Middle frontal gyrus (tissue), 1 donor: ENCODE results near the gene FAM83C.
A peak's percentile ranks its signal among the peaks of the same experiment; 100 is the strongest.

ENCODE experiments used
- DNase-seq: peaks from one replicate; pipeline ENCODE4 v3.0.0-alpha.2; 2015; ENCODE audit warnings: low spot score; ENCODE audit errors: extremely low spot score

FAM83C gene

DNA sequence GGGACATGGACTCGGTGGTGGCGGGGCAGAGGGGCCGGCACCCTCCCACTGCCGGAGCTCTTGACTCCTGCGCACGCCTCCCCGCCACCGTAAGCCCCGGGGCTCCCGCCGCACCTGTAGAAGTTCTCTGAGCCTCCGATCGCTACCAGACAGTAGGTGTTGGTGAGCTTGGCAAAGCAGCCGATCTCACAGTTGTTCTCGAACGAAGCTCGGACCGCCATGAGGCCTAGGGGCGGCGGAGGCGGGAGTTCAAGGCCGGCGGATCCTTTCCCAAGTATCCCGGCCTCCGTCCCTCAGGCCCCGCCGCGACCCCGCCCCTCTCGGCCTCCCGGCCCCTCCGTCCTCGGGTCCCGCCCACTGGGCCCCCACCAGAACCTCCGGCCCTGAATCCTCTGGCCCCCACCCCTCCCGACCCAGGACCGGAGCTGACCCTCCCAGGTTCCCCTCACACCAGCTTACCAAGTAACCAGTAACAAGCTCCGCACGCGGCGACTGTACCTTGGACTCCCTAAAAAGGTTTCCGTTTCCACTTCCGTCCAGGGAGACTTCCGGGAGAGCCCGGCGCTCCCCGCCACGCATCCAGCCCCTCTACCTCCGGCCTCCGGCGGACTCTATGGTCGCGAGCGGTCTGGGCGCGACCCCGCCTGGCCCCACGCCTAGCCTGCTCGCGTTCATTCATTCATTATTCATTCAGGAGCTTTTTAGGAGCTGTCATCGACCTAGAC is 7.8 kb downstream of the FAM83C start, which contains the start of gene EIF6:
Gene EIF6 (minus strand): TSS at position 506 of the 725 bp plus-strand sequence. CDS start 285 bp downstream, at position 221.
- DNase-seq: peak; percentile 58

- DNase-seq: no peak
Observed at GRCh38 chr20:35283441-35284266, 8.6 kb downstream of the FAM83C start.

GRCh38 chr20:35281506-35282101 is 10.6 kb downstream of the FAM83C start:
- DNase-seq: no peak

- no peak for DNase-seq
Observed at GRCh38 chr20:35280523-35280922, 11.7 kb downstream of the FAM83C start.

- no peak for DNase-seq
Observed at GRCh38 chr20:35279533-35280174, 12.6 kb downstream of the FAM83C start.

GRCh38 chr20:35279040-35279439 is 13.2 kb downstream of the FAM83C start:
- DNase-seq: no peak

DNA sequence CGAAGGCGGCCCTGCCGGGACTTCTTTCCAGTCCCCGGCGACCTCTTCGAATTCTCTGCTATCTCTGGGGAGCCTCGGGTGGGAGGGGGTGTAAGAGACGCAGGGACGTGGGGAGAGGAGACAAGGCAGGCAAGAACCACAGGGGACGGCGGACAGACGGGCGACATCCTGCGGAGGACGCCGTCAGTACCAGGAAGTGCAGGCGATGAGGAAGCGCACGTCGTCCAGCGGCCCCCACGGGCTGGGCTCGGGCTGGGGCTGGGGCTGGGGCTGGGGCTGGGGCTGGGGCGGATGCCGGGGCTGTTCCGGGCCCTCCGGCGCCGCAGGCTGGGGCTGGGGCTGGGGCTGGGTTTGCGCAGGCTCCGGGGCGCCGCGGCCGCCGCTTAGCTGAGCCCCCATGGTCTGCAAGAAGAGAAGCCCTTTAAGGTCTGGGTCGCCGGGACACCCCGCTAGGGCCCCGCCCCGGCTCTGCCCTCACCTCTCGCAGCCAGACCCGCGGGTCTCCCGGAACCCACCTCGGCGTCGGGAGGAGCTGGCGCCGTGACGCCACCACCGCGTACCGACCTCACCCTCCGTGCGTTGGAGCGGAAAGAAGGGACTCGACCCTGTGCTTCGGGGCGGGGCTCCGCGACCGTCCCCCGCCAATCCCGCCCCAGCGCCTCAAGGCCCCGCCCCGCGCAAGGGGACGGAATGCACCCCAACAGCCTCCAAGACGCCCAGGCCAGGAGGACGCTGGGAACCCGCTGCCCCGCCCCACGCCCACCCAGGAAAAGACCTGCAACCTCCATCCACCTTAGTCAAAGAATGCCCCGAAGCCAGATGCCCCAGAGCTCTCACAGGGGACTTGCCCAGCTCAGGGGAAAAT is 14.5 kb downstream of the FAM83C start, which contains the start of gene MMP24OS:
Gene MMP24OS (minus strand): TSS at position 592 of the 865 bp plus-strand sequence. CDS start 193 bp downstream, at position 399.
- DNase-seq: peak; percentile 84

DNA sequence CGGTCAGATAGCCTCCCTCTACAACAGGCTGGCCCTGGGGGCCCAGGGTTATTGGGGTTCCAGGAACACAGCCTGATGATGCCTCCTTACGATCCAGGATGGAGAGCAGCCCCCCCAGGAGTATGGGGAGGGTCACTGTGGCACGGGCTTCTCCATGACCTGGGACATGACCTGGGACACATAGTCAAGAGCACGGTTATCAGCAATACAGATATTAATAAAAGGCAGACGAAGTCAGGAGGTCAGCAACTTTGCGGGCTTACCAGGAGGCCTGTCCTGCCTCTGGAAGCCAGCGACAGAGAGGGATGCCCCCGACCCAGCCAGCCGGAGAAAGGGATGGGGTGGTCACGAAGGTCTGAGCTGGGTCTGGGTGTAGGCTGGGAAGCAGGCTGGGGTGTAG is 15.1 kb downstream of the FAM83C start:
- DNase-seq: no peak

GRCh38 chr20:35276408-35276807 is 15.8 kb downstream of the FAM83C start:
- DNase-seq: no peak

DNA sequence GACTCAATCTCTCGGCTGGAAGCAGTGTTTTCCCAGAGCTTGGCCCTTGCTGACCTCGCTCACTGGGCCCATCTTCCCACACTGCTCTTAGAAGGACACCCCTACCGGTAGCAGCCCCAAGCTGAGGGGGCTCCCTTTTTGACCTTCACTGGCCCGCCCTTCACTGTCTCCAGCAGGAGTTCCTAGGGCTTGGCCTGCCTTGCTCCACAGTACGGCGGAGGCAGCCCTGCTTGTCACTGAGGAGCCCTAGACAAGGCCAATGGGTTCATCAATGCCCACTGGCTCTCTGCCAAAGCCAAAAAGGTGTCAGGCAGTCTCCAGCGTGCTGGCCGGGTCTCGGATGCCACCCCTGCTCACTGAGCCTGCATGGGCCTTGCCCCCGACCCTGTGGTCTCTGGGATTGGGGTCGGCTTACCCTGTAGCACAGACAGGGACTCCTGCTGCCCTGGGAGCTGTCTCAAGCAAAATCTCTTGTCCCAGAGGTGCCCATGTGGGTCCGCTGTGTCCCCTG is 16.4 kb downstream of the FAM83C start:
- no peak for DNase-seq

DNA sequence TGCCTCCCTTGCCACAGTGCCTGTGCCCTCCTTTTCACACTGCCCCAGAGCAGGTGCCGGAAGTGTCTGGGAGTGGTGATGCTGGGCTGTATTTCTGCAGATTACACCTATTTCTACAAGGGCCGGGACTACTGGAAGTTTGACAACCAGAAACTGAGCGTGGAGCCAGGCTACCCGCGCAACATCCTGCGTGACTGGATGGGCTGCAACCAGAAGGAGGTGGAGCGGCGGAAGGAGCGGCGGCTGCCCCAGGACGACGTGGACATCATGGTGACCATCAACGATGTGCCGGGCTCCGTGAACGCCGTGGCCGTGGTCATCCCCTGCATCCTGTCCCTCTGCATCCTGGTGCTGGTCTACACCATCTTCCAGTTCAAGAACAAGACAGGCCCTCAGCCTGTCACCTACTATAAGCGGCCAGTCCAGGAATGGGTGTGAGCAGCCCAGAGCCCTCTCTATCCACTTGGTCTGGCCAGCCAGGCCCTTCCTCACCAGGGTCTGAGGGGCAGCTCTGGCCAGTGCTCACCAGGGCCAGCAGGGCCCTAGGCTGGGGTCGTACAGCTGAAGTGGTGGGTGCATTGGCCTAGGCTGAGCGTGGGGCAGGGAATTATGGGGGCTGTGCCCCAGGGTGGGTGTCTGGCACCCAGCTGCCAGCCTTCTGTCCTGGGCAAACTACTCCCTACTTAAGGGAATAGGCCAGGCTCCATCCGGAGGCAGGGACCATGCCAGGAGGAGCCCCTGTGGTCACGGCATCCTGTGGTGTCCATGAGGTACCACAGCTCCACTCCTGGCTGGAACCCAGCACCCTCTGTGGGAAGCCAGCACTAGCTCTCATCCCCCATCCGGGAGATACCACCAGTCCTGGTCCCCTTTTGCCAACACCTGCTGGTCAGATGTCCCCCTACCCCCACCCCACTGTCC is 17.8 kb downstream of the FAM83C start:
- DNase-seq: no peak

- peak; percentile 23 for DNase-seq
Observed at GRCh38 chr20:35273449-35274171, 18.6 kb downstream of the FAM83C start.

- DNase-seq: no peak
Observed at GRCh38 chr20:35271904-35272303, 20.3 kb downstream of the FAM83C start.

DNA sequence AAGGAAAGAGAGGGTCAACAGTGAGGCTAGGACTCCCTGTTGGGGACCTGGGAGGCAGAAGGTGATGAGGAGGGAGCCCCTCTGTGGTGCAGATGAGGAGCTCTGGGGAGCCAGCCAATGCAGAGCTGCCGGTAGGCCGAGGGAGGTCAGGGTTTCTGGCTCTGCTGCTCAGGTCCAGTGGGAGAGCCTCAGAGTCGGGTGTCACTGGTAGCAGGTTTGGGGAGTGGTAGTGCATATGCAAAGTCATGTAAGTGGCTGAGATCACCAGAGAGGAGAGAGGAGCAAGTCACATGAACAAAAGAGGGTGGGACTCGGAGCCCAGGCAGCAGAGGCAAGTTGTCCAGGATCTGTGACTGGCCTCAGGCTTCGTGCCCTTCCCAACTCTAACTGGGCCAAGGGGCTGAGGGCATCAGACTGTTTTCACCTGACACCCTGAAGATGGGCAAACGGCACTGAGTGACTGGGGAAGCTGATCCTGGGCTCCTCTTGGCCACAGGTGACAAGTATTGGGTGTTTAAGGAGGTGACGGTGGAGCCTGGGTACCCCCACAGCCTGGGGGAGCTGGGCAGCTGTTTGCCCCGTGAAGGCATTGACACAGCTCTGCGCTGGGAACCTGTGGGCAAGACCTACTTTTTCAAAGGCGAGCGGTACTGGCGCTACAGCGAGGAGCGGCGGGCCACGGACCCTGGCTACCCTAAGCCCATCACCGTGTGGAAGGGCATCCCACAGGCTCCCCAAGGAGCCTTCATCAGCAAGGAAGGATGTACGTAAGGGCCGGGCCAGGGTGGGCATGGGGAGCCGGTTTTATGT is 20.9 kb downstream of the FAM83C start:
- DNase-seq: no peak

DNA sequence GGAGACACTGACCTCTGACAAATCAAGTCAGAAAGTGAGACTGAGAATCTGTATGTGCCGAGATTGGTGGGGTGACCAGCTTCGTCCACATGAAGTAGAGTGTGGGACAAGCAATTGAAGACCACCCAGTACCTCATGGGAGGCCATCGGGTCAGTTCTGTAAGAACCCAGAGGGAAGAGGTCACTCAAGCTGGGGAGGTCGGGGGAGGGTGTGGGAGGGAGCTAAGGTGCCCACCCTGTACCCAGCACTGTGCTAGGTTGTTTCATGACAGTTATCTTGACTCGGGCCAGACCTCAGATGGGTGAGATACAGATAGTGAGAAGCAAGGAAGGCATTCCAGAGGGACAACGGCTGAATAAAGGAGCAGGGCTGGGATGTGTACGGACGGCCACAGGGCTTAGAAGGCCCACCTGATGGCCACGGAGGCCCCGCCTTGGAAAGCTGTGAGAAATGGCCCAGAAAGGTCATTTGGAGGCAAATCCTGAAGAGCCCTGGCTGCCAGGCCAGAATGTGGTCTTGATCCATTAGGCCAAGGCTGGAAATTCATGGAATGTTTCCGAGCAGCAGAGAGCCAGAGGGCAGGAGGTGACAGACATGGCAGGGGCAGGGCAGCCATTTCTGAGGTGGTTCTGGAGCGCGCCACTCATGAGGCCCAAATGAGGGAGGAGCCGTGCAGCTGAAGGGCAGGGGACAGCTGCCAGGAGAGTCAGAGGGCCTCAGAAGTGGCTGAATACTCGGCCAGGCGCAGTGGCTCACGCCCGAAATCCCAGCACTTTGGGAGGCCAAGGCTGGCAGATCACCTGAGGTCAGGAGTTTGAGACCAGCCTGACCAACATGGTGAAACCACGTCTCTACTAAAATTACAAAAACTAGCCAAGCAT is 22.0 kb downstream of the FAM83C start:
- DNase-seq: no peak

- no peak for DNase-seq
Observed at GRCh38 chr20:35269055-35269781, 23.0 kb downstream of the FAM83C start.
